Endothelial cell of umbilical vein (primary cell): ENCODE measurements around the gene CCDC120. TPM values are rescaled to one million over a fixed set of nuclear protein-coding genes. Genes with fewer than 3 reads are reported as not detected.

Experiments used
- BruUV-seq: library from RNA; stranded (reverse); fragments of 400-500 nt; replicated peaks from 2 replicates; lab custom pipeline; 2021; lab: Mats Ljungman, UMichigan
- CTCF ChIA-PET: fragments of 300-600, 350-600 bp; sonication (Branson Sonifier 250); formaldehyde crosslinking; loops from one replicate; lab custom pipeline; 2021; ENCODE audit warnings: antibody characterized with exemption, inconsistent platforms; lab: Charles Lee
- POLR2A ChIA-PET: fragments of 300-600, 350-600 bp; sonication (Branson Sonifier 250); formaldehyde crosslinking; loops from one replicate; lab custom pipeline; 2021; ENCODE audit warnings: antibody characterized with exemption, inconsistent platforms; lab: Charles Lee
- DNase-seq: peaks from one replicate; pipeline ENCODE4 v3.0.0-alpha.2; 2011; ENCODE audit warnings: low read depth, low spot score
- FAIRE-seq: peaks from 2 replicates; lab custom pipeline; 2011; peaks lifted over from hg19 to GRCh38; lab: Jason Lieb, UNC
- H2AFZ ChIP-seq: 2 replicates; pipeline ENCODE4 v1.6.0; 2012; ENCODE audit warnings: low read depth, low read length, control low read depth, inconsistent platforms
- H3K27ac ChIP-seq: 2 replicates; pipeline ENCODE4 v1.5.1; 2011; ENCODE audit warnings: low read depth, mild to moderate bottlenecking, control low read depth, low read length, moderate library complexity; ENCODE audit not compliant: insufficient read depth
- H3K27me3 ChIP-seq, 2 experiments: 2 replicates each; pipeline versions ENCODE4 v1.6.0 to v1.6.1; 2011; ENCODE audit warnings: low read length in 2 of 2, mixed read lengths in 1 of 2; ENCODE audit not compliant: control insufficient read depth in 2 of 2, insufficient read depth in 2 of 2
- H3K36me3 ChIP-seq, 2 experiments: 2 replicates in 1 of 2; 3 replicates in 1 of 2; pipeline ENCODE4 v1.5.1; 2011; ENCODE audit warnings: low read length in 2 of 2, mild to moderate bottlenecking in 1 of 2, moderate library complexity in 1 of 2; ENCODE audit not compliant: control insufficient read depth in 2 of 2, insufficient read depth in 2 of 2; ENCODE audit errors: extremely low read depth in 1 of 2
- H3K4me1 ChIP-seq: 3 replicates; pipeline ENCODE4 v1.5.1; 2011; ENCODE audit warnings: mild to moderate bottlenecking, low read length; ENCODE audit not compliant: control insufficient read depth, insufficient read depth; ENCODE audit errors: extremely low read depth
- H3K4me2 ChIP-seq: 2 replicates; pipeline ENCODE4 v1.6.1; 2011; ENCODE audit warnings: low read length, control low read depth, mixed read lengths; ENCODE audit not compliant: insufficient read depth
- H3K4me3 ChIP-seq, 3 experiments: fragments of 200-600 bp in 1 of 3; sonication (generic), shearing (Covaris generic) in 1 of 3; replicated peaks in 1 of 3; 2 replicates each; pipeline ENCODE4 v1.5.1; 2011 to 2016; ENCODE audit warnings: control low read depth in 3 of 3, low read length in 3 of 3, mild to moderate bottlenecking in 2 of 3, inconsistent platforms in 1 of 3, low read depth in 1 of 3, moderate library complexity in 1 of 3; ENCODE audit not compliant: insufficient read depth in 1 of 3
- H3K79me2 ChIP-seq: 2 replicates; pipeline ENCODE4 v1.6.0; 2012; ENCODE audit warnings: low read length, inconsistent platforms; ENCODE audit not compliant: control insufficient read depth, insufficient read depth
- H3K9ac ChIP-seq: replicated peaks from 2 replicates; pipeline ENCODE3; 2011; ENCODE audit warnings: low read length, control low read depth; ENCODE audit not compliant: insufficient read depth; ENCODE audit errors: extremely low read depth
- H3K9me1 ChIP-seq: replicated peaks from 3 replicates; pipeline ENCODE4 v1.6.0; 2011; ENCODE audit warnings: mild to moderate bottlenecking, low read length; ENCODE audit not compliant: control insufficient read depth, insufficient read depth; ENCODE audit errors: extremely low read depth
- H3K9me3 ChIP-seq: replicated peaks from 2 replicates; pipeline ENCODE4 v1.5.1; 2012; ENCODE audit warnings: low read length, inconsistent platforms; ENCODE audit not compliant: control insufficient read depth, insufficient read depth
- H4K20me1 ChIP-seq: replicated peaks from 2 replicates; pipeline ENCODE3; 2011; ENCODE audit warnings: mild to moderate bottlenecking, low read length; ENCODE audit not compliant: control insufficient read depth, insufficient read depth; ENCODE audit errors: extremely low read depth
- CTCF ChIP-seq, 2 donors: IDR thresholded peaks; 1 replicate in 1 of 2; 2 replicates in 1 of 2; pipeline ENCODE4 v1.5.1; 2011; ENCODE audit warnings: low read length in 2 of 2, mild to moderate bottlenecking in 2 of 2, moderate library complexity in 2 of 2, control low read depth in 1 of 2, inconsistent platforms in 1 of 2, low read depth in 1 of 2; ENCODE audit not compliant: insufficient read depth in 1 of 2; ENCODE audit errors: extremely low read depth in 1 of 2
- EZH2 ChIP-seq: IDR thresholded peaks from 2 replicates; pipeline ENCODE4 v1.6.1; 2012; ENCODE audit warnings: borderline replicate concordance, low read depth, mild to moderate bottlenecking, moderate library complexity, low read length, inconsistent platforms; ENCODE audit not compliant: severe bottlenecking
- FOS ChIP-seq: IDR thresholded peaks from 2 replicates; pipeline ENCODE4 v1.6.1; 2011; ENCODE audit warnings: mild to moderate bottlenecking, low read length, moderate library complexity, borderline replicate concordance; ENCODE audit not compliant: insufficient read depth
- GATA2 ChIP-seq: IDR thresholded peaks from 2 replicates; pipeline ENCODE4 v1.7.0; 2011; ENCODE audit warnings: low read depth, mild to moderate bottlenecking, moderate library complexity, mixed read lengths, low read length; ENCODE audit not compliant: insufficient read length, insufficient read depth
- JUN ChIP-seq: IDR thresholded peaks from 2 replicates; pipeline ENCODE4 v1.6.1; 2011; ENCODE audit warnings: borderline replicate concordance, low read depth; ENCODE audit not compliant: insufficient read length, insufficient read depth
- MYC ChIP-seq: IDR thresholded peaks from one replicate; pipeline ENCODE4 v1.6.1; 2011; ENCODE audit warnings: mild to moderate bottlenecking, low read depth, low read length
- POLR2A ChIP-seq: IDR thresholded peaks from 2 replicates; pipeline ENCODE4 v1.6.1; 2012; ENCODE audit warnings: low read depth, mild to moderate bottlenecking, control low read depth, low read length
- POLR2AphosphoS5 ChIP-seq: IDR thresholded peaks from 2 replicates; pipeline ENCODE4 v1.6.1; 2012; ENCODE audit warnings: low read depth, mild to moderate bottlenecking, control low read depth, low read length, moderate library complexity; ENCODE audit not compliant: insufficient read depth
- dilution Hi-C: fragments of 300-500 bp; cut with MboI; formaldehyde crosslinking; loops from one replicate; pipeline ENCODE4 v1.15.0; 2019; ENCODE audit warnings: low sequenced_read_pairs; ENCODE audit not compliant: extremely low pct_ligation_motif_present
- intact Hi-C: fragments of 100-400 bp; cut with micrococcal nuclease; formaldehyde crosslinking; loops from one replicate; pipeline ENCODE4 v1.10.0; 2022
- polyA plus RNA-seq, 4 experiments: library from polyadenylated mRNA; depleted of rRNA in 3 of 4; stranded (reverse) in 3 of 4; unstranded in 1 of 4; fragments of >200 nt; gene quantifications; 2 replicates each; pipeline versions ENCODE4 v1.2.1 to v1.2.3, GENCODE V29; 2011 to 2012; ENCODE audit warnings: missing spikeins in 1 of 4
- total RNA-seq: library from RNA; stranded (reverse); gene quantifications from 2 replicates; pipeline ENCODE4 v1.2.3, GENCODE V29; 2021
- TF ChIP-seq, protein P1 (sequence below): IDR thresholded peaks from 2 replicates; pipeline ENCODE4 v1.6.1; 2011; ENCODE audit not compliant: insufficient read depth, insufficient read length

CCDC120 gene
- total and polyA plus RNA-seq, 2 donors (not counting 3 experiments of a cell fraction or from before 2014, with no cell fraction given), result 2.8 to 5.7 TPM

DNA sequence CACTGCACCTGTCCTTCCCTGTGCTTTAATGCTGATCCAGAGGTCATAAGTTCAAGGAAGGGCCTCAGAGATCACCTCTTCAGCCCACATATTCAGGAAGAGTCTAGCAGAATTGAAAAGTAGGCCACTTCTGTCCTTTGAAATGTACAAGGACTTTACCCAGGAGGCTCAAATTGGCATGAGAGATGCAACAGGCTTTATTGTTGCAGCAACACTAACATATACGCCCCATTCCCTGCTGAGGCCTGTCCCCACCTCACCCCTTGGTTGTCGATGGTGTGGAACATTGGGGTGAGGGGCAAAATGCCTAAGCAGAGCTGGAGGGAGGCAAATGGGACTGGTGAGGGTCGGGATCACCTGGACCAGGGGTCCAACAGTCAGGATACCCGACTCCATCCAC lies 12.2 kb downstream of the CCDC120 start:
- dilution Hi-C loops (no loop called here), intact Hi-C loops (loop anchor here (10.0 kb wide), 1 partner anchor 684 kb away; no protein-coding TSS in a partner anchor)
- Histone ChIP-seq H3K9me1 (no peaks in the 10 kb centered on the region), H3K4me1 (peaks cover 9% of the 10 kb centered on the region), H3K27me3 (no peaks in the 10 kb centered on the region), H3K9me3 (no peaks in the 10 kb centered on the region), H3K79me2 (peaks cover 11% of the 10 kb centered on the region), H3K4me3 (no peak overlapping the region), H3K9ac (no peak overlapping the region), H3K36me3 (no peaks in the 10 kb centered on the region), H3K4me2 (no peak overlapping the region), H2AFZ (no peak overlapping the region), H3K27ac (no peak overlapping the region), H4K20me1 (no peaks in the 10 kb centered on the region)
- POLR2A ChIA-PET, result no interaction called here
- no TSS peak for BruUV-seq
- FAIRE-seq (peak; percentile 33), DNase-seq (no peak)
- no peak for TF ChIP-seq FOS
- TF ChIP-seq CTCF (IDR thresholded peaks at IDR 0.05; ENCODE audit: extremely low read depth in 1 of 2, insufficient read depth in 1 of 2, low read depth in 1 of 2, low read length in 2 of 2), result no peak
- no peak for TF ChIP-seq POLR2AphosphoS5
- TF ChIP-seq POLR2A, result no peak
- TF ChIP-seq, protein P1, sequence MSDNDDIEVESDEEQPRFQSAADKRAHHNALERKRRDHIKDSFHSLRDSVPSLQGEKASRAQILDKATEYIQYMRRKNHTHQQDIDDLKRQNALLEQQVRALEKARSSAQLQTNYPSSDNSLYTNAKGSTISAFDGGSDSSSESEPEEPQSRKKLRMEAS, result no peak
- no peak for TF ChIP-seq JUN
- no peak for TF ChIP-seq MYC
- no peak for TF ChIP-seq EZH2
- TF ChIP-seq GATA2, result no peak
- CTCF ChIA-PET, result no interaction called here
